ENCODE measurements around the gene GABRA4.

- TF ChIP-seq CTCF (IDR thresholded peaks at IDR 0.05 in 2 of 3, conservative IDR thresholded peaks at IDR 0.05 in 1 of 3; ENCODE audit: control insufficient read depth in 2 of 3, extremely low read depth in 1 of 3, insufficient read depth in 1 of 3, low read depth in 3 of 3, low read length in 3 of 3) (no peak), SP1 (IDR thresholded peaks at IDR 0.05; ENCODE audit: low read depth, low read length) (no peak), HDAC6 (IDR thresholded peaks at IDR 0.05; ENCODE audit: unreplicated experiment) (no peak), REST (IDR thresholded peaks at IDR 0.05; ENCODE audit: low read depth, low read length) (no peak), POLR2A (IDR thresholded peaks at IDR 0.05; ENCODE audit: low read depth, low read length) (no peak), SIX5 (IDR thresholded peaks at IDR 0.05; ENCODE audit: low read depth, low read length, severe bottlenecking) (no peak), JUNB (IDR thresholded peaks at IDR 0.05) (no peak), CBX5 (IDR thresholded peaks at IDR 0.05; ENCODE audit: low read depth) (no peak), HDAC2 (IDR thresholded peaks at IDR 0.05) (no peak), JUND (IDR thresholded peaks at IDR 0.05; ENCODE audit: low read depth, low read length) (no peak), MXI1 (IDR thresholded peaks at IDR 0.05; ENCODE audit: low read depth, low read length) (no peak), NR2C2 (IDR thresholded peaks at IDR 0.05; ENCODE audit: borderline replicate concordance, control insufficient read depth, insufficient read length, low read depth) (no peak), POLR2AphosphoS5 (IDR thresholded peaks at IDR 0.05; ENCODE audit: low read length) (no peak), BCLAF1 (IDR thresholded peaks at IDR 0.05) (no peak)
These were observed 104.0 kb downstream of the GABRA4 start for GRCh38 chr4:46889410-46889809.
